IPS-18a (cell line): ENCODE data around the gene ZNHIT3.
A peak's percentile ranks its signal among the peaks of the same experiment; 100 is the strongest.

Experiments
- H3K27ac ChIP-seq: one replicate; pipeline ENCODE4 v1.5.1; 2013; ENCODE audit warnings: low read length
- H3K27me3 ChIP-seq: one replicate; pipeline ENCODE4 v1.6.1; 2013; ENCODE audit warnings: mild to moderate bottlenecking, low read length; ENCODE audit not compliant: control insufficient read depth, insufficient read depth
- H3K36me3 ChIP-seq: one replicate; pipeline ENCODE4 v1.6.1; 2013; ENCODE audit warnings: low read depth, low read length; ENCODE audit not compliant: control insufficient read depth
- H3K4me1 ChIP-seq: one replicate; pipeline ENCODE4 v1.6.1; 2013; ENCODE audit warnings: low read depth, low read length; ENCODE audit not compliant: control insufficient read depth
- H3K4me3 ChIP-seq: one replicate; pipeline ENCODE4 v1.5.1; 2013; ENCODE audit warnings: low read length
- H3K9ac ChIP-seq: one replicate; pipeline ENCODE4 v1.6.1; 2013; ENCODE audit warnings: mild to moderate bottlenecking, low read length, moderate library complexity
- H3K9me3 ChIP-seq: one replicate; pipeline ENCODE4 v1.6.1; 2013; ENCODE audit warnings: low read depth, low read length; ENCODE audit not compliant: control insufficient read depth

The ZNHIT3 gene

GRCh38 chr17:36544044-36544306 lies 57.5 kb downstream of the ZNHIT3 start:
- Histone ChIP-seq H3K27ac (peak overlapping the region; percentile 88), H3K9ac (peak overlapping the region; percentile 96), H3K27me3 (no peaks in the 10 kb centered on the region), H3K36me3 (no peaks in the 10 kb centered on the region), H3K9me3 (no peaks in the 10 kb centered on the region), H3K4me3 (peak overlapping the region; percentile 79), H3K4me1 (peaks cover 7% of the 10 kb centered on the region)

DNA sequence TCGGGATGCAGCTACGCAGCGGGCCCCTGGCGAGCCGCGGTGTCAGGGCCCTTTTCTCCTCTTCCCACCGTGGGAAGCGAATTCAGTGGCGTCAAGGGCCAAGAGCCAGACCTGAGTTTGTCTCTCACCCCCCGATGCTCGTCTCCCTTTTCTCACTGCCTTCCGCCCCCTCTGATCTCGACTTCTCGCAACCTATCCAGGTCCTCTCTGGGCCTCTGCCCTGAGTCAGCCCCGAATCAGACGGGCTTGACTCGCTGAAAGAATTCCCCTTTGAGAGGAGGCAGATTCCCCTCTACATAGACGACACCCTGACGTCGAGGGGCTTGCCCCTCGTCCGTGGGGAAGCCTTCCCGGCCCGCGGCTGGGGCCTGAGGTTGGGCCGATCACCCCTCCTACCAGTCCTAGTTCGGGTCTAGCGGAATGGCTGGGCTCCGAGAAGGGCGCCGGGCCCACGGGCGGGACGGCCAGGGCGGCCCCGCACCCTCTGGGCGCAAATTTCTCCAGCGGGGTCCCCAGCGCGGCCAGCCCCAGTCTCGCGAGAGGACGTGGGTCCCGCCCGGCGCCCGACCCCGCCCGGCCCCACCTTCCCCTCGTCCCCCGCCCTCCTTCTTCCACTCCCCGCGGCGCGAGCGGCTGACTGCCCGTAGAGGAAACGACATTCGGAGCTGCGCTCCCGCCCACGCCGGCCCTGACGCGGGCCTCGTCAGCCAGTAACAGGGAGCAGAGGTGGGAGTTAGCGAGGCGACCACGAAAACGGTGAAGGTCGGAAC lies 58.0 kb downstream of the ZNHIT3 start, which contains the start of gene GGNBP2:
TSS of gene GGNBP2 (plus strand) at position 613 of the 770 bp plus-strand sequence. CDS start 806 bp downstream, outside the sequence.
- no peaks in the 10 kb centered on the region for H3K9me3 ChIP-seq
- H3K4me1 ChIP-seq: peaks cover 7% of the 10 kb centered on the region
- H3K36me3 ChIP-seq: no peaks in the 10 kb centered on the region
- H3K9ac ChIP-seq: peak within 1 kb of the TSS; percentile 96
- no peaks in the 10 kb centered on the region for H3K27me3 ChIP-seq
- H3K4me3 ChIP-seq: peak within 1 kb of the TSS; percentile 79
- peak within 1 kb of the TSS; percentile 88 for H3K27ac ChIP-seq

DNA sequence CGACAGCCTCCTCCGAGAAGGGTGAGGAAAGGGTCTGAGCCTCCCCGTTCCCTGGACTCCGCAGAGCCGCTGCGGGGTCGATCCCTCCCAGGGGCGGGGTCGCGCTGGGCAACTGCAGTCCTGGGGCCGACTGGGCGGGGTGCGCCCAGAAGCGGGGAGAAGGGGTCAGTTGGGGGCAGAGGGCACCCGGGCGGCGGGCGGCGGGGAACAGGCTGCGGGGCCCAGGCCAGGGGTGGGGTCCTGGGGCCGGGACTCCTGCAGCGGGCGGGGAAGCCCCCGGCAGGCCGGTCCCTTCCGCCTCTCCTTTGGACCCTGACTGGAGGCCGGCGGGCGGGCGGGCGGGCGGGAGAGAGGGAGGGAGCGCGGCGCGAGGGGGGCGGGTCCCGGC lies 58.6 kb downstream of the ZNHIT3 start:
- no peaks in the 10 kb centered on the region for H3K9me3 ChIP-seq
- H3K36me3 ChIP-seq: no peaks in the 10 kb centered on the region
- H3K4me3 ChIP-seq: peak overlapping the region; percentile 79
- H3K27ac ChIP-seq: peak overlapping the region; percentile 62
- H3K4me1 ChIP-seq: peaks cover 7% of the 10 kb centered on the region
- H3K9ac ChIP-seq: peak overlapping the region; percentile 96
- no peaks in the 10 kb centered on the region for H3K27me3 ChIP-seq
